Middle frontal gyrus (tissue), 1 donor: ENCODE data around the gene PIP4K2B.
"Not testable (repeated sequence)": the region's sequence is repeated elsewhere in the genome, so short reads cannot be mapped to it uniquely, and the experiment has no call there.

ENCODE experiments used
- DNase-seq: peaks from one replicate; pipeline ENCODE4 v3.0.0-alpha.2; 2015; ENCODE audit warnings: low spot score; ENCODE audit errors: extremely low spot score

Gene PIP4K2B

GRCh38 chr17:38730526-38731379, 68.6 kb downstream of the PIP4K2B start:
- no peak for DNase-seq

- peak; percentile 69 for DNase-seq
Measured at GRCh38 chr17:38729886-38730525, 69.3 kb downstream of the PIP4K2B start, which contains the start of gene CISD3. CISD3 (plus strand) TSS chr17:38730341; CDS start chr17:38730359, 18 bp downstream.

- no peak for DNase-seq
Measured at GRCh38 chr17:38729368-38729885, 69.9 kb downstream of the PIP4K2B start.

GRCh38 chr17:38728290-38728831, 71.0 kb downstream of the PIP4K2B start:
- no peak for DNase-seq

- no peak for DNase-seq
Measured at GRCh38 chr17:38727736-38728135, 71.6 kb downstream of the PIP4K2B start.

- DNase-seq: not testable (repeated sequence)
Measured at GRCh38 chr17:38726145-38726544, 73.2 kb downstream of the PIP4K2B start.

GRCh38 chr17:38725066-38725465, 74.3 kb downstream of the PIP4K2B start:
- no peak for DNase-seq

DNA sequence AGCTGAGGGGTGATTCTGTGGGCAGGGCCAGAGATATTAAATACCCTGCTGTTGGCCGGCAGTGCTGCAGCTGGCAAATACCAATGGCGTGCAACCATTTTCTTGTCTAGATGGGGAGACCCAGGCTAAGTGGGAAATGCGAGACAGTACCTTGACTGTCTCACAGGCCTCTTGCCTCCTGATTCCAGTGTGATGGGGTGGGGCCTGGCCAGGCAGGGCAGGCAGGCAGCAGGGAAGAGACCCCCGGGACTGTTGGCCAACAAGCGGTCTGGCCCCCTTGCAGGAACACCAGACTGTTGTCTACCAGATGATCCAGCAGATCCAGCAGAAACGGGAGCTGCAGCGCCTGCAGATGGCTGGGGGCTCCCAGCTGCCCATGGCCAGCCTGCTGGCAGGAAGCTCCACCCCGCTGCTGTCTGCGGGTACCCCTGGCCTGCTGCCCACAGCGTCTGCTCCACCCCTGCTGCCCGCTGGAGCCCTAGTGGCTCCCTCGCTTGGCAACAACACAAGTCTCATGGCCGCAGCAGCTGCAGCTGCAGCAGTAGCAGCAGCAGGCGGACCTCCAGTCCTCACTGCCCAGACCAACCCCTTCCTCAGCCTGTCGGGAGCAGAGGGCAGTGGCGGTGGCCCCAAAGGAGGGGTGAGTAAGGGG, 74.9 kb downstream of the PIP4K2B start:
- no peak for DNase-seq

- DNase-seq: no peak
Measured at GRCh38 chr17:38721802-38722201, 77.6 kb downstream of the PIP4K2B start.

- no peak for DNase-seq
Measured at GRCh38 chr17:38720941-38721340, 78.4 kb downstream of the PIP4K2B start.

DNA sequence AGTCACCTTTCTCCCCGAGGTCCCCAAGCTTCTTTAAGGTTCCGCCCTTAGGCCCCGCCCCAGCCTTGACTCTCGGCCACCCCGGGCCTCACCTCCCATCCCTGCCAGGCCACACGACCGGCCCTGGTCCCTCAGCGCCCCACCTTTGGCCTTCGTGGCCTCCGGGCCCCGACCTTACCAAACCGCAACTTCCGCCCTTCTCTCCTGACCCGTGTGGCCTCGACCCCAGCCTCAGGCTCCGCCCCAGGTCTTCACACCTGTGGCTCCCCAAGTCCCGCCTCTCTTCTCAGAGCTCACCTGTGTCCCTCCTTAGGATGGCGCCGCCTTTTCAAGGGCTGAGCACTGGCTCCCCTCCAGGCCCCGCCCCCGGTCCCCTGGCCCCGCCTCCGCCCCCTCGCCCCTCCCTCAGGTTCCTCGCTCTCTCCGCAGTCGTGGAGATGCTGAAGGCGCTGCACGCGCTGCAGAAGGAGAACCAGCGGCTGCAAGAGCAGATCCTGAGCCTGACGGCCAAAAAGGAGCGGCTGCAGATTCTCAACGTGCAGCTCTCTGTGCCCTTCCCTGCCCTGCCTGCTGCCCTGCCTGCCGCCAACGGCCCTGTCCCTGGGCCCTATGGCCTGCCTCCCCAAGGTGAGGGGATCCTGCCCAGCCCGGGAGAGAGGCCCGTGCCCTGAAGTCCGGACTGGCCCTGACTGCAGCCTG, 79.3 kb downstream of the PIP4K2B start:
- DNase-seq: no peak

DNA sequence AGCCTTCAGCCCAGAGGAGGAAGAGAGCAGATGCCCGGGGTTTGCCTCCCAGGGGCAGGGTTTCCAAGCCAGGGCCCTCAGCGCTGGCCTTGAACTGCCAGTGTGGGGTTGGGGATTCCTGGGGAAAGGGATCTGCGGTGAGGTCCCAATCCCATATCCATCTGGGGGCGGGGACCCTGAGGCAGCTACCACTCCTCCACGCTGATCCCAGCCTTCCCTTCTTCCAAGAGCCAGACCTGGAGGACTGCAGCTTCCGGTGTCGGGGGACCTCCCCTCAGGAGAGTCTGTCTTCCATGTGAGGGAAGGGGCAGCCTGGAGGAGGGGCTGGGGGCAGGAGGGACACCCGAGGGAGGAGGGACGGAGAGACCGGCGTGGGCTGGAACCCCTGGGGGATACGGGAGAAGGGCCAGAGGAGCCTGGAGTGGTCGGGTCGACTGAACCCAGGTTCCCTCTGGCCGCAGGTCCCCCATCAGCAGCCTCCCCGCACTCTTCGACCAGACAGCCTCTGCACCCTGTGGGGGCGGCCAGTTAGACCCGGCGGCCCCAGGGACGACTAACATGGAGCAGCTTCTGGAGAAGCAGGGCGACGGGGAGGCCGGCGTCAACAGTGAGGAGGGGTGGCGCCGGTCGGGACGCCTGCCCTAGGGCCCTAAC, 79.9 kb downstream of the PIP4K2B start:
- DNase-seq: no peak

GRCh38 chr17:38717139-38717745, 82.1 kb downstream of the PIP4K2B start:
- DNase-seq: no peak

DNA sequence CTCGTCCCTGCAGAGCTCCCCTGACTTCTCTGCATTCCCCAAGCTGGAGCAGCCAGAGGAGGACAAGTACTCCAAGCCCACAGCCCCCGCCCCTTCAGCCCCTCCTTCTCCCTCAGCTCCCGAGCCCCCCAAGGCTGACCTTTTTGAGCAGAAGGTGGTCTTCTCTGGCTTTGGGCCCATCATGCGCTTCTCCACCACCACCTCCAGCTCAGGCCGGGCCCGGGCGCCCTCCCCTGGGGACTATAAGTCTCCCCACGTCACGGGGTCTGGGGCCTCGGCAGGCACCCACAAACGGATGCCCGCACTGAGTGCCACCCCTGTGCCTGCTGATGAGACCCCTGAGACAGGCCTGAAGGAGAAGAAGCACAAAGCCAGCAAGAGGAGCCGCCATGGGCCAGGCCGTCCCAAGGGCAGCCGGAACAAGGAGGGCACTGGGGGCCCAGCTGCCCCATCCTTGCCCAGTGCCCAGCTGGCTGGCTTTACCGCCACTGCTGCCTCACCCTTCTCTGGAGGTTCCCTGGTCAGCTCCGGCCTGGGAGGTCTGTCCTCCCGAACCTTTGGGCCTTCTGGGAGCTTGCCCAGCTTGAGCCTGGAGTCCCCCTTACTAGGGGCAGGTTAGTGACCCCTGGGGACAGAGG, 82.9 kb downstream of the PIP4K2B start:
- no peak for DNase-seq
